Measurements from ENCODE around the gene GRIPAP1. TPM values are rescaled to one million over a fixed set of nuclear protein-coding genes. Genes with fewer than 3 reads are reported as not detected.

Gene GRIPAP1
- total and polyA plus RNA-seq, 2 of the 13 experiments (the other 11 are each of a cell fraction or from before 2014, with no cell fraction given): 16.1 to 22.6 TPM

GRCh38 chrX:49043220-49043986, 41.3 kb upstream of the GRIPAP1 start, which contains the start of gene TFE3 (continued):
- TF ChIP-seq ARID4A (CRISPR knock-in tag; IDR thresholded peaks at IDR 0.05; ENCODE audit: borderline replicate concordance) (no peak), ZNF563 (CRISPR knock-in tag; IDR thresholded peaks at IDR 0.05) (no peak), SKI (IDR thresholded peaks at IDR 0.05; ENCODE audit: partially characterized antibody) (no peak), HNF1B (CRISPR knock-in tag; IDR thresholded peaks at IDR 0.05) (peak; percentile 75), TBP (CRISPR knock-in tag; IDR thresholded peaks at IDR 0.05) (no peak), ZNF3 (CRISPR knock-in tag; IDR thresholded peaks at IDR 0.05) (0 out of 2 replicates have a peak, but pooled peaks have one; percentile 43), ZNF574 (CRISPR knock-in tag; IDR thresholded peaks at IDR 0.05) (no peak), KMT2A (CRISPR knock-in tag; IDR thresholded peaks at IDR 0.05) (no peak), NFYC (CRISPR knock-in tag; IDR thresholded peaks at IDR 0.05) (peak; percentile 72), FOXO1 (CRISPR knock-in tag; IDR thresholded peaks at IDR 0.05) (no peak), FOXA1 (IDR thresholded peaks at IDR 0.05) (no peak), FOXA1 (CRISPR knock-in tag; IDR thresholded peaks at IDR 0.05) (no peak)
- TF ChIP-seq, protein P1, sequence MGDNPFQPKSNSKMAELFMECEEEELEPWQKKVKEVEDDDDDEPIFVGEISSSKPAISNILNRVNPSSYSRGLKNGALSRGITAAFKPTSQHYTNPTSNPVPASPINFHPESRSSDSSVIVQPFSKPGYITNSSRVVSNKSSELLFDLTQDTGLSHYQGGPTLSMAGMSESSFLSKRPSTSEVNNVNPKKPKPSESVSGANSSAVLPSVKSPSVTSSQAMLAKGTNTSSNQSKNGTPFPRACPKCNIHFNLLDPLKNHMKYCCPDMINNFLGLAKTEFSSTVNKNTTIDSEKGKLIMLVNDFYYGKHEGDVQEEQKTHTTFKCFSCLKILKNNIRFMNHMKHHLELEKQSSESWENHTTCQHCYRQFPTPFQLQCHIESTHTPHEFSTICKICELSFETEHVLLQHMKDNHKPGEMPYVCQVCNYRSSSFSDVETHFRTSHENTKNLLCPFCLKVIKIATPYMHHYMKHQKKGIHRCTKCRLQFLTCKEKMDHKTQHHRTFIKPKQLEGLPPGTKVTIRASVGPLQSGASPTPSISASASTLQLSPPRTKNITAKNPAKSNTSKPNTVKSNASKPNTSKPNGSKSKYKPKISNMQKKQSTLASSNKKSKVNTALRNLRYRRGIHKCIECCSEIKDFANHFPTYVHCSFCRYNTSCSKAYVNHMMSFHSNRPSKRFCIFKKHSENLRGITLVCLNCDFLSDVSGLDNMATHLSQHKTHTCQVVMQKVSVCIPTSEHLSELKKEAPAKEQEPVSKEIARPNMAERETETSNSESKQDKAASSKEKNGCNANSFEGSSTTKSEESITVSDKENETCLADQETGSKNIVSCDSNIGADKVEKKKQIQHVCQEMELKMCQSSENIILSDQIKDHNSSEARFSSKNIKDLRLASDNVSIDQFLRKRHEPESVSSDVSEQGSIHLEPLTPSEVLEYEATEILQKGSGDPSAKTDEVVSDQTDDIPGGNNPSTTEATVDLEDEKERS (CRISPR knock-in tag; IDR thresholded peaks at IDR 0.05): no peak
